Cardiac muscle cell (in vitro differentiated cells and primary cell): ENCODE measurements around the gene SLC6A3. TPM values are rescaled to one million over a fixed set of nuclear protein-coding genes. Genes with fewer than 3 reads are reported as not detected.

Experiments used
- DNase-seq, 2 donors: peaks; one replicate each; pipeline versions ENCODE4 v3.0.0 to v3.0.0-alpha.2; 2010 to 2017; ENCODE audit warnings: low read depth in 1 of 2, low spot score in 1 of 2
- H3K27ac ChIP-seq: fragments of 200-600 bp; sonication (generic); 2 replicates; pipeline ENCODE4 v1.5.1; 2016
- H3K27me3 ChIP-seq: fragments of 200-600 bp; sonication (generic); 2 replicates; pipeline ENCODE4 v1.6.0; 2016; ENCODE audit warnings: control low read depth
- H3K36me3 ChIP-seq: fragments of 200-600 bp; sonication (generic); 2 replicates; pipeline ENCODE4 v1.5.1; 2016; ENCODE audit warnings: control low read depth
- H3K4me1 ChIP-seq: fragments of 200-600 bp; sonication (generic); 2 replicates; pipeline ENCODE4 v1.8.1; 2017; ENCODE audit warnings: low read depth, mild to moderate bottlenecking, mixed run types
- H3K4me3 ChIP-seq: fragments of 200-600 bp; sonication (generic); 2 replicates; pipeline ENCODE4 v1.5.1; 2016; ENCODE audit warnings: mild to moderate bottlenecking
- H3K9me3 ChIP-seq: fragments of 200-600 bp; sonication (generic); 2 replicates; pipeline ENCODE4 v1.5.1; 2017; ENCODE audit warnings: low read depth, mild to moderate bottlenecking, control low read depth
- polyA plus RNA-seq: library from polyadenylated mRNA; unstranded; fragments of >200 nt; fragmentation: Nextera tagmentation; extraction: Ambion mirVana; gene quantifications from 2 replicates; pipeline ENCODE4 v1.2.1, GENCODE V29; 2016
- total RNA-seq: library from RNA; depleted of rRNA; stranded (reverse); fragments of >200 nt; gene quantifications from 2 replicates; pipeline ENCODE4 v1.2.3, GENCODE V29; 2016
- TF ChIP-seq, protein P1 (sequence below): IDR thresholded peaks from 2 replicates; pipeline ENCODE4 v1.5.1; 2012; ENCODE audit warnings: low read depth, mild to moderate bottlenecking, low read length

SLC6A3 gene
- total and polyA plus RNA-seq, 2 experiments from 2014 or later, result not detected

DNA sequence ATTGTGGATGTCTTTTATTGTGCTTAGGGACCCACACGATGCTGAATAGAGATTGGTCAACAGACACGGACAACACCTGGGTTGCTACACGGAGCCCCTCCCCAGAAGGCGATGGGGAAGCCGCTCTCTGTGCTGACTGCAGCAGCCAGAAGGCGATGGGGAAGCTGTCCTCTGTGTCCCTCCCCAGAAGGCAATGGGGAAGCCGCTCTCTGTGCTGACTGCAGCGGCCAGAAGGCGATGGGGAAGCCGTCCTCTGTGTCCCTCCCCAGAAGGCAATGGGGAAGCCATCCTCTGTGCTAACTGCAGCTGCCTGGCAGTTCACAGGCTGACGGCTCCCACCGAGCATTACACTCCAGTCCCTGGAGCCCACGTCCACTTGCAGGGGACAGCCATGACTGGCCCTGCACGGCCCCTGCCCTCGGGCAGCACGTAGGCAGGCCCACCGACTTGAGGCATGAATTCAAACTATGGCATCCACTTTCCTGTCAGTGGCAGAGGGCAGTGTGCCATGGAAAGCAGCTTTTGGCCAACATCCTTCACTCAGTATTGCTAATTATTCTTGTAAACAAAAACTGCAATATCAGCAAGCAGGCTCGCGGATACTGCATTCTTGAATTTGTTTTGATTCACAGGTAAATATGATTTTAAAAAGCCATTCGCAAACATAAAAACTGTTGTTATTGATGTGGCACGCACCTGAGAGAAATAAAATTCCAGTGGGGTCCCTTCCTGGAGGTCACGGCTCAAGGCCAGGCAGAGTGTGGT, 52.3 kb downstream of the SLC6A3 start:
- H3K9me3 ChIP-seq, result no peaks in the 10 kb centered on the region
- no peaks in the 10 kb centered on the region for H3K36me3 ChIP-seq
- no peaks in the 10 kb centered on the region for H3K4me1 ChIP-seq
- DNase-seq, result no peak
- no peak overlapping the region for H3K4me3 ChIP-seq
- TF ChIP-seq, protein P1, sequence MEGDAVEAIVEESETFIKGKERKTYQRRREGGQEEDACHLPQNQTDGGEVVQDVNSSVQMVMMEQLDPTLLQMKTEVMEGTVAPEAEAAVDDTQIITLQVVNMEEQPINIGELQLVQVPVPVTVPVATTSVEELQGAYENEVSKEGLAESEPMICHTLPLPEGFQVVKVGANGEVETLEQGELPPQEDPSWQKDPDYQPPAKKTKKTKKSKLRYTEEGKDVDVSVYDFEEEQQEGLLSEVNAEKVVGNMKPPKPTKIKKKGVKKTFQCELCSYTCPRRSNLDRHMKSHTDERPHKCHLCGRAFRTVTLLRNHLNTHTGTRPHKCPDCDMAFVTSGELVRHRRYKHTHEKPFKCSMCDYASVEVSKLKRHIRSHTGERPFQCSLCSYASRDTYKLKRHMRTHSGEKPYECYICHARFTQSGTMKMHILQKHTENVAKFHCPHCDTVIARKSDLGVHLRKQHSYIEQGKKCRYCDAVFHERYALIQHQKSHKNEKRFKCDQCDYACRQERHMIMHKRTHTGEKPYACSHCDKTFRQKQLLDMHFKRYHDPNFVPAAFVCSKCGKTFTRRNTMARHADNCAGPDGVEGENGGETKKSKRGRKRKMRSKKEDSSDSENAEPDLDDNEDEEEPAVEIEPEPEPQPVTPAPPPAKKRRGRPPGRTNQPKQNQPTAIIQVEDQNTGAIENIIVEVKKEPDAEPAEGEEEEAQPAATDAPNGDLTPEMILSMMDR, result no peak
- no peak overlapping the region for H3K27ac ChIP-seq
- peaks cover 90% of the 10 kb centered on the region for H3K27me3 ChIP-seq

GRCh38 chr5:1392261-1392660, 53.0 kb downstream of the SLC6A3 start:
- Histone ChIP-seq H3K27ac (no peak overlapping the region), H3K9me3 (no peaks in the 10 kb centered on the region), H3K4me3 (no peak overlapping the region), H3K36me3 (no peaks in the 10 kb centered on the region), H3K4me1 (no peaks in the 10 kb centered on the region), H3K27me3 (peaks cover 91% of the 10 kb centered on the region)
- TF ChIP-seq, protein P1, result no peak
- no peak for DNase-seq

DNA sequence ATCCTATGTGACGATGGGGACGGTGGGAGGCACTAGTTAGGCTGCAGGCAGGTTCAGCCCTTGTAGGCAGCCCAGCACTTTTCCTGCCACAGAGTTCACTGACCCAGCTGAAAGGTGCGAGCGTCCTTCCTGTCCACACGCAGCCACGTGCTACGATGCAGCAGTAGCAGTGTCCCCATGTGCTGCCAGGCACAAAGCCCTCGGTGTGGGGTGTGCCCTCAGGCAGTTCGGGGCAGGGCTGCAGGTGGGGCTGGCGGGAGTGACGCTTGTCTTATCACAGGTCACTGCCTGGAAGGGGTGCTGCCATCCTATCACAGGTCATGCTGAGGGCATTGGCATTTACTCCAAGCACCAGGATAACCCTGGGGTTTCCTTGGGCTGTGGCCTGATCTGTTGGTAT, 53.5 kb downstream of the SLC6A3 start:
- TF ChIP-seq, protein P1, result no peak
- H3K36me3 ChIP-seq, result no peaks in the 10 kb centered on the region
- H3K9me3 ChIP-seq, result no peaks in the 10 kb centered on the region
- H3K27ac ChIP-seq, result no peak overlapping the region
- no peak overlapping the region for H3K4me3 ChIP-seq
- H3K27me3 ChIP-seq, result peaks cover 96% of the 10 kb centered on the region
- no peaks in the 10 kb centered on the region for H3K4me1 ChIP-seq
- no peak for DNase-seq

- H3K27me3 ChIP-seq, result peaks cover 96% of the 10 kb centered on the region
Observed at GRCh38 chr5:1390861-1391600, 54.2 kb downstream of the SLC6A3 start.

DNA sequence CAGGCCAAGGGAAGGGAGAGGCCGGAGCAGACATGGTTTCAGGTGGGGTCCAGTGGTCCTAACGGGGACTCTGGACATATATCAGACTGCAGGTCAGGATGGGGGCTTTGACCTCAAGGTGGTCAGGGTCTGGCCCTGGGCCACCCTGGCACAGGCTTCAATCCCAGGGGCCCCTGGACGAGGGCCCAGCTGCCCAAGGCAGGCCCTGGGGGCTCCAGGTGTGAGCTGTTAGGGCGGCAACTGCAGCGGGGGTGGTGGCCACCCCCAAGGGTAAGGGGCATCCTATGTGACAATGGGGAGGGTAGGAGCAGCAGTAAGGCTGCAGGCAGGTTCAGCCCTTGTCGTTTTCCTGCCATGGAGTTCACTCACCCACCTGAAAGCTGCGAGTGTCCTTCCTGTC, 54.9 kb downstream of the SLC6A3 start:
- H3K9me3 ChIP-seq, result no peaks in the 10 kb centered on the region
- no peaks in the 10 kb centered on the region for H3K36me3 ChIP-seq
- peaks cover 2% of the 10 kb centered on the region for H3K4me1 ChIP-seq
- no peak overlapping the region for H3K4me3 ChIP-seq
- peaks cover 95% of the 10 kb centered on the region for H3K27me3 ChIP-seq
- H3K27ac ChIP-seq, result no peak overlapping the region
- TF ChIP-seq, protein P1, result no peak
- no peak for DNase-seq

More at GRCh38 chr5:1390861-1391600, 54.2 kb downstream of the SLC6A3 start:
- Histone ChIP-seq H3K36me3 (no peaks in the 10 kb centered on the region), H3K4me1 (no peaks in the 10 kb centered on the region), H3K9me3 (no peaks in the 10 kb centered on the region), H3K27ac (no peak overlapping the region), H3K4me3 (no peak overlapping the region)
- TF ChIP-seq, protein P1, result no peak
- no peak for DNase-seq
